Measurements from ENCODE around the gene FAM219A.

FAM219A gene

GRCh38 chr9:34374905-34375552 is 83.3 kb downstream of the FAM219A start (continued):
- peak; percentile 59 for TF ChIP-seq ZNF600 (tag by site-specific recombination; IDR thresholded peaks at IDR 0.05)
- TF ChIP-seq WT1 (tag by site-specific recombination; IDR thresholded peaks at IDR 0.05): 0 out of 2 replicates have a peak, but pooled peaks have one; percentile 15

- CTCF ChIA-PET: interaction anchor here (0.8 to 10.7 kb wide), 4 partner anchors 10 to 229 kb away, joined by 3 to 172 read pairs (median 5); no protein-coding TSS in a partner anchor
- POLR2A ChIA-PET: interaction anchor here (1.0 to 1.1 kb wide), 2 partner anchors 9 to 325 kb away, joined by 3 read pairs; partner anchors contain the start of gene UBAP2
These were observed 84.0 kb downstream of the FAM219A start for GRCh38 chr9:34374339-34374738.

DNA sequence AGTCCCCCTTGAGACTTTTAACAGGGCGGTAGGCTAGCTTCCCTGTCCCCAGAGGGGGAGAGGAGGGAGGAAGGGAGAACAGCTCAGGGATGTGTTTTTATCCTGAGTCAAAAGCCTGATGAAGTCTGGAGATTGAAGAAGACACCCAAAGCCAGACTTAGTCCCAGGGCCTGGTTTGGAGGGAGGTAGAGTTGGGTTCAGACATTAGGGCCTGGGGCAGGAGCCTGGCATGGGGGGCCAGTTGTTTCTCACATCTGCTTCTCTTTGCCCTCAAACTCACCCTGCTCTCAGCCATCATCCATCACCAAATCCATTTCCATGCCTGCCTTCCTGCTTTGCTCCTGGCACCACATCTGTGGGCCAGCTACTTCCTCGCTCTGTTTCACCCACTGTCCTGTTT is 84.6 kb downstream of the FAM219A start:
- TF ChIP-seq ZNF341 (tag by site-specific recombination; IDR thresholded peaks at IDR 0.05; ENCODE audit: low read depth) (0 out of 2 replicates have a peak, but pooled peaks have one; percentile 26), PBX3 (CRISPR knock-in tag; IDR thresholded peaks at IDR 0.05) (no peak)
- Histone ChIP-seq H3K4me3 (ENCODE audit: low read depth, low read length) (no peak overlapping the region), H3K36me3 (ENCODE audit: control insufficient read depth in 2 of 2, insufficient read depth in 1 of 2, low read length in 2 of 2) (peaks cover 0 to 36% of the 10 kb centered on the region in 2 experiments; a peak in 1 of 3 replicates), H3K27ac (ENCODE audit: extremely low read depth, low read depth, low read length) (no peak overlapping the region), H3K4me1 (ENCODE audit: control insufficient read depth, insufficient read depth, low read length) (no peaks in the 10 kb centered on the region; the same call in none of the 2 replicates), H3K9me3 (ENCODE audit: control insufficient read depth, insufficient read depth, low read depth, low read length) (no peaks in the 10 kb centered on the region)
- POLR2A ChIA-PET: interaction anchor here (1.1 kb wide), 1 partner anchor 325 kb away, joined by 3 read pairs; the partner anchor contains the start of gene UBAP2
- CTCF ChIA-PET: interaction anchor here (0.7 to 10.7 kb wide), 6 partner anchors 9 to 300 kb away, joined by 4 to 172 read pairs (median 5); no protein-coding TSS in a partner anchor

More at GRCh38 chr9:34374339-34374738, 84.0 kb downstream of the FAM219A start:
- H3K27ac ChIP-seq (ENCODE audit: extremely low read depth, low read depth, low read length): no peak overlapping the region
- no peak overlapping the region for H3K4me3 ChIP-seq (ENCODE audit: low read depth, low read length)
- no peaks in the 10 kb centered on the region; the same call in none of the 2 replicates for H3K4me1 ChIP-seq (ENCODE audit: control insufficient read depth, insufficient read depth, low read length)
- no peaks in the 10 kb centered on the region for H3K9me3 ChIP-seq (ENCODE audit: control insufficient read depth, insufficient read depth, low read depth, low read length)
- no peak for TF ChIP-seq RBAK (tag by site-specific recombination; IDR thresholded peaks at IDR 0.05)
- 0 out of 2 replicates have a peak, but pooled peaks have one; percentile 19 for TF ChIP-seq ZFHX2 (tag by site-specific recombination; conservative IDR thresholded peaks at IDR 0.05)
- no peak for TF ChIP-seq ZNF37A (tag by site-specific recombination; IDR thresholded peaks at IDR 0.05)
- no peak for TF ChIP-seq ZNF140 (tag by site-specific recombination; IDR thresholded peaks at IDR 0.05)
- no peak for TF ChIP-seq ZNF175 (tag by site-specific recombination; IDR thresholded peaks at IDR 0.05)
- peak; percentile 59; the same call in 1 of the 2 replicates for TF ChIP-seq EGR2 (tag by site-specific recombination; IDR thresholded peaks at IDR 0.05; ENCODE audit: low read depth)
- no peak for TF ChIP-seq ZNF623 (tag by site-specific recombination; IDR thresholded peaks at IDR 0.05)
- no peak for TF ChIP-seq ZNF530 (tag by site-specific recombination; IDR thresholded peaks at IDR 0.05; ENCODE audit: low read depth)
- TF ChIP-seq ZNF174 (tag by site-specific recombination; IDR thresholded peaks at IDR 0.05): no peak
- no peak for TF ChIP-seq ELK4 (IDR thresholded peaks at IDR 0.05; ENCODE audit: borderline replicate concordance, low read depth, low read length)
- H3K36me3 ChIP-seq (ENCODE audit: control insufficient read depth in 2 of 2, insufficient read depth in 1 of 2, low read length in 2 of 2): peaks cover 0 to 32% of the 10 kb centered on the region in 2 experiments; a peak in 1 of 3 replicates

DNA sequence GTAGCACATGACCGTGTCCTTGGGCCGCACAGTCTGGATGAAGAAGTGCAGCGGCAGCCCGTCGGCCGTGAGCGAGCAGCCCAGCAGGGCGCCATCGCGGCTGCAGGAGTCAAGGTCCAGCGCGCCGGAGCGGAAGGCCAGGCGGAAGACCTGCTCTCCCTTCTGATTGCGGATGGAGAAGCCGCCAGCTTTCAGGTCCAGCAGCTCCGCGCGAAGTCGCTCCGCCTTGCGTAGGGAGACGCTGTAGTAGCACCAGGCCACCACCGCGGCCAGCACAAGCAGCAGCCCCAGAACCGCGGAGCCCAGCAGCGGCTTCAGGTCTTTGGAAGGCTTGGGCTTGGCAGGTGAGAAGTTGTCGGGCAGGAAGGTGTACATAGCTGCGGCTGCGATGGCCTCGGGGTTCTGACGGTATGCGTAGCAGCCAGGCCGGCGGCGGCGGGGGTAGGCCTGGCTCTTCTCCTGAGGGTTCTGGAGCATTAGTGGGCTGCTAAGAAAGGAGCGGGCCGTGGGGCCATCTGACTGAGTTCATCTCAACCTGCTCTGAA is 85.8 kb downstream of the FAM219A start:
- ChIA-PET POLR2A (no interaction called here), CTCF (interaction anchor here (1.2 to 10.7 kb wide), 4 partner anchors 39 to 298 kb away, joined by 4 to 172 read pairs (median 5); no protein-coding TSS in a partner anchor)
- Histone ChIP-seq H3K36me3 (ENCODE audit: control insufficient read depth in 2 of 2, insufficient read depth in 1 of 2, low read length in 2 of 2) (peaks cover 0 to 36% of the 10 kb centered on the region in 2 experiments; a peak in 1 of 3 replicates), H3K9me3 (ENCODE audit: control insufficient read depth, insufficient read depth, low read depth, low read length) (no peaks in the 10 kb centered on the region), H3K4me1 (ENCODE audit: control insufficient read depth, insufficient read depth, low read length) (no peaks in the 10 kb centered on the region; the same call in none of the 2 replicates), H3K4me3 (ENCODE audit: low read depth, low read length) (no peak overlapping the region), H3K27ac (ENCODE audit: extremely low read depth, low read depth, low read length) (no peak overlapping the region)
- TF ChIP-seq ZNF248 (tag by site-specific recombination; IDR thresholded peaks at IDR 0.05) (no peak), ZFP69B (tag by site-specific recombination; IDR thresholded peaks at IDR 0.05) (no peak), SETDB1 (IDR thresholded peaks at IDR 0.05; ENCODE audit: insufficient read length, low read length) (no peak), SCRT2 (tag by site-specific recombination; IDR thresholded peaks at IDR 0.05) (no peak), IKZF3 (tag by site-specific recombination; IDR thresholded peaks at IDR 0.05) (no peak), ZNF292 (tag by site-specific recombination; IDR thresholded peaks at IDR 0.05; ENCODE audit: borderline replicate concordance, low read depth) (no peak)
- TF ChIP-seq, protein P1, sequence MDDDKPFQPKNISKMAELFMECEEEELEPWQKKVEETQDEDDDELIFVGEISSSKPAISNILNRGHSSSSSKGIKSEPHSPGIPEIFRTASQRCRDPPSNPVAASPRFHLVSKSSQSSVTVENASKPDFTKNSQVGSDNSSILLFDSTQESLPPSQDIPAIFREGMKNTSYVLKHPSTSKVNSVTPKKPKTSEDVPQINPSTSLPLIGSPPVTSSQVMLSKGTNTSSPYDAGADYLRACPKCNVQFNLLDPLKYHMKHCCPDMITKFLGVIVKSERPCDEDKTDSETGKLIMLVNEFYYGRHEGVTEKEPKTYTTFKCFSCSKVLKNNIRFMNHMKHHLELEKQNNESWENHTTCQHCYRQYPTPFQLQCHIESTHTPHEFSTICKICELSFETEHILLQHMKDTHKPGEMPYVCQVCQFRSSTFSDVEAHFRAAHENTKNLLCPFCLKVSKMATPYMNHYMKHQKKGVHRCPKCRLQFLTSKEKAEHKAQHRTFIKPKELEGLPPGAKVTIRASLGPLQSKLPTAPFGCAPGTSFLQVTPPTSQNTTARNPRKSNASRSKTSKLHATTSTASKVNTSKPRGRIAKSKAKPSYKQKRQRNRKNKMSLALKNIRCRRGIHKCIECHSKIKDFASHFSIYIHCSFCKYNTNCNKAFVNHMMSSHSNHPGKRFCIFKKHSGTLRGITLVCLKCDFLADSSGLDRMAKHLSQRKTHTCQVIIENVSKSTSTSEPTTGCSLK (tag by site-specific recombination; IDR thresholded peaks at IDR 0.05): no peak

All from HEK293 (cell line).